ENCODE data around the gene ARMC3.

Gene ARMC3

GRCh38 chr10:23051855-23052331 lies 124.0 kb downstream of the ARMC3 start:
- Histone ChIP-seq H3K36me3 (replicated peaks) (no peaks in the 10 kb centered on the region), H3K27me3 (replicated peaks) (peaks cover 2% of the 10 kb centered on the region), H3K4me3 (ENCODE audit: low read depth, low read length) (no peak overlapping the region), H3K27ac (no peak overlapping the region)
- no peak for DNase-seq
- in situ Hi-C loops (cut with HindIII; ENCODE audit: low pct_ligation_motif_present, low sequenced_read_pairs), result no loop called here
- no peak for TF ChIP-seq CTCF (IDR thresholded peaks at IDR 0.05; ENCODE audit: low read depth, low read length, missing control alignments)

GRCh38 chr10:23053036-23053435 lies 125.2 kb downstream of the ARMC3 start:
- no peak for DNase-seq
- TF ChIP-seq CTCF (IDR thresholded peaks at IDR 0.05; ENCODE audit: low read depth, low read length, missing control alignments), result no peak
- no peak overlapping the region for H3K27ac ChIP-seq
- no peak overlapping the region for H3K4me3 ChIP-seq (ENCODE audit: low read depth, low read length)
- no peaks in the 10 kb centered on the region for H3K36me3 ChIP-seq (replicated peaks)
- in situ Hi-C loops (cut with HindIII; ENCODE audit: low pct_ligation_motif_present, low sequenced_read_pairs), result no loop called here
- H3K27me3 ChIP-seq (replicated peaks), result peaks cover 4% of the 10 kb centered on the region

GRCh38 chr10:23055424-23056185 lies 127.8 kb downstream of the ARMC3 start:
- in situ Hi-C loops (cut with HindIII; ENCODE audit: low pct_ligation_motif_present, low sequenced_read_pairs), result no loop called here
- H3K36me3 ChIP-seq (replicated peaks), result no peaks in the 10 kb centered on the region
- peaks cover 2% of the 10 kb centered on the region for H3K27me3 ChIP-seq (replicated peaks)
- H3K4me3 ChIP-seq (ENCODE audit: low read depth, low read length), result no peak overlapping the region
- H3K27ac ChIP-seq, result no peak overlapping the region
- no peak for TF ChIP-seq CTCF (IDR thresholded peaks at IDR 0.05; ENCODE audit: low read depth, low read length, missing control alignments)
- DNase-seq, result no peak

- Histone ChIP-seq H3K27me3 (replicated peaks) (peaks cover 2% of the 10 kb centered on the region), H3K27ac (no peak overlapping the region), H3K36me3 (replicated peaks) (no peaks in the 10 kb centered on the region), H3K4me3 (ENCODE audit: low read depth, low read length) (no peak overlapping the region)
- no peak for DNase-seq
- no peak for TF ChIP-seq CTCF (IDR thresholded peaks at IDR 0.05; ENCODE audit: low read depth, low read length, missing control alignments)
- in situ Hi-C loops (cut with HindIII; ENCODE audit: low pct_ligation_motif_present, low sequenced_read_pairs), result no loop called here
Measured at GRCh38 chr10:23056186-23056579, 128.3 kb downstream of the ARMC3 start.

GRCh38 chr10:23058366-23058765 lies 130.5 kb downstream of the ARMC3 start:
- Histone ChIP-seq H3K27me3 (replicated peaks) (peaks cover 2% of the 10 kb centered on the region), H3K4me3 (ENCODE audit: low read depth, low read length) (no peak overlapping the region), H3K36me3 (replicated peaks) (no peaks in the 10 kb centered on the region), H3K27ac (no peak overlapping the region)
- TF ChIP-seq CTCF (IDR thresholded peaks at IDR 0.05; ENCODE audit: low read depth, low read length, missing control alignments), result no peak
- no peak for DNase-seq
- in situ Hi-C loops (cut with HindIII; ENCODE audit: low pct_ligation_motif_present, low sequenced_read_pairs), result no loop called here

GRCh38 chr10:23060918-23061317 lies 133.1 kb downstream of the ARMC3 start:
- in situ Hi-C loops (cut with HindIII; ENCODE audit: low pct_ligation_motif_present, low sequenced_read_pairs), result no loop called here
- DNase-seq, result no peak
- H3K27ac ChIP-seq, result no peak overlapping the region
- peaks cover 2% of the 10 kb centered on the region for H3K27me3 ChIP-seq (replicated peaks)
- no peak overlapping the region for H3K4me3 ChIP-seq (ENCODE audit: low read depth, low read length)
- no peaks in the 10 kb centered on the region for H3K36me3 ChIP-seq (replicated peaks)
- TF ChIP-seq CTCF (IDR thresholded peaks at IDR 0.05; ENCODE audit: low read depth, low read length, missing control alignments), result no peak

Measured in brain microvascular endothelial cell (primary cell).